GM19043 (cell line): ENCODE data around the gene RNU1-1.
"Not testable (repeated sequence)": the region's sequence is repeated elsewhere in the genome, so short reads cannot be mapped to it uniquely, and the experiment has no call there.

Experiments
- ATAC-seq: cut with Tn5 transposase; IDR thresholded peaks from one replicate; pipeline ENCODE4 v1.9.1; 2021; ENCODE audit warnings: low read depth; ENCODE audit not compliant: unreplicated experiment

Gene RNU1-1

DNA sequence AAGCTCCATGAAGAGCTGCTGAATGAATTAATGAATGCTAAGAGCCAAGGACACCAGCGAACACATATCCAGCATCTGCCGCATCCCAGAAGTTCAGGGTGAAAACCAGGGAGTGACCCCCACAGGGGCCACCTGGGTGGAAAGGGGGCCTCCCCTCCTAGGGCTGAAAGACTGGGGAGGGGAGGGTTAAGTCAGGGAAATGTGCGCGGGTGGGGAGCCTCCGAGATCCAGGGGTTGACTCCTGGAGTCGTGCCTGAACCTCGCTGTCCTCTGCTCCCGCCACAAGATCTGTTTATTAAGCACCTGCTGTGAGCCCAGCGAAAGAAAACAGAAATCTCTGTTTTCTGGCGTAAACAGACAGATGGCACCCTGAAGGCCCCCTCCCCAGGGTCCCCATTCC, 16.0 kb downstream of the RNU1-1 start:
- not testable (repeated sequence) for ATAC-seq

GRCh38 chr1:16497474-16497904, 16.6 kb downstream of the RNU1-1 start:
- not testable (repeated sequence) for ATAC-seq

- ATAC-seq = not testable (repeated sequence)
These were observed 20.4 kb downstream of the RNU1-1 start for GRCh38 chr1:16493731-16494130.

DNA sequence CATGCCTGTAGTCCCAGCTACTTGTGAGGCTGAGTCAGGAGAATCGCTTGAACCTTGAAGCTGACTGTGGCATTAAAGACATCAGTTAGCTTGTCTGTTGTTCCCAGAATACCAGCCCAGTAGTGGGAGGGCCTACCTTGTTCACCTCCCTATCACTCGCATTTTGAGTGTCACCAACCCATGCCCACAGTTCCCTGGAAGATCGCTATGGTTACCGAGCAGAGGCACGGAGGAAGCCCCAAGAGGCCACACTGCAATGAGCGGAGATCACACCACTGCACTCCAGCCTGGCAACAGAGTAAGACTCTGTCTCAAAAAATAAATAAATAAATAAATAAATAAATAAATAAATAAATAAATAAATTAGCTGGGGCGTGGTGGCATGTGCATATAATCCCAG, 21.1 kb downstream of the RNU1-1 start:
- ATAC-seq = not testable (repeated sequence)

DNA sequence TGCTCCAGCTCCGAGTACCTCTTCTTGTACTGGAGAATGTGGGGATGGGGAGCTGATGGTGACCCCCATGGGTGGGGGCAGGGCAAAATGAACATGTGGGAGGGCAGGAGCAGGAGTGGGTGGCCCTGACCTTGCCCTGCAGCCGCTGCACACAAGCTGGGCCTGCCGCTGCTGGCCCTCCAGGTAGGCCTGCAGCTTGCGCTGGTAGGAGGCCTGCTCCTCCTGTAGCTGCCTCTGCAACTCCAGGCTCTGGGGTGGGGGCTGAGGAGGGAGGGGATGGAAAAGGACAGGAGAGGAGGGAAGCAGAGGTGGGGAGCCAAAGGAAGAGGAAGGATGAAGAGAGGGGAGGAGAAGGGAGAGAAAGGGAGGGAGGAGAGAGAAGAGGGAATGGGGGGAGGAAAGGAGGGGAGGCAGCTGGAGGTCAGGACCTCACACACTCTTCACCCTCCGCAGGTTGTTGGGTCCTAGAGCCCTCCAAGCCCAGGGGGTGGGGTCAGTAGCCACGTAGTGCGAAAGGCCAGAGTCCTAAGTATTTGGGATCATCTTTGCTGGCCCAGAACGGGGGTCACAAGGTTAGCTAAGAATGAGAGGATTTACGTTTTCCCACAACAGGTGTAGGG, 22.9 kb downstream of the RNU1-1 start:
- ATAC-seq = no peak

DNA sequence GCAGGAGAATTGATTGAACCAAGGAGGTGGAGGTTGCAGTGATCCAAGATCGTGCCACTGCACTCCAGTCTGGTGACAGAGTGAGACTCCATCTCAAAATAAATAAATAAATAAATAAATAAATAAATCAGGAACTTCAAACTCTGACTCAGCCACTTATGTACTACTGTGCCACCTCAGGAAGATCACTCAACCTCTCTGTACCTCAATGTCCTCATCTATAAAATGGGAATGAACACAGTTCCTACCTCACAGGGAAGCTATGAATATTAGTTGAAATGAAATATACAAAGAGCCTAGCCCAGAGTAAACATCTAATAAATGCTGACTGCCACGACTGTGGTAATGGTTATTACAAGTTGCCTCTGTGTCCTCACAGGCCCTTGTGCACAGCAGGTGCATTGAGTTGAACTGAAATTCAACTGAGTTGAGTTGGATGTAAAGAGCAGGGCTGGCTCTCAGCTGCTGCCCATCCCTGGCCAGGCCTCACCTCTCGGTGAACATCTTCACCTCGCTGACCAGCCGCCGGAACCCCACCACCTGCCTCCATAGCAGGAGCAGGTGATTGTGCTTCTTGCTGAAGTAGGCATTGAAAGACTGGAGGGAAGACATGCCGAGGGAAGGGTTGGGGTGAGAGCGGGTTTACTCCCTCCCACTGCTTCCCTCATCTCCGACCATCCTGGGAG, 24.7 kb downstream of the RNU1-1 start:
- not testable (repeated sequence) for ATAC-seq

DNA sequence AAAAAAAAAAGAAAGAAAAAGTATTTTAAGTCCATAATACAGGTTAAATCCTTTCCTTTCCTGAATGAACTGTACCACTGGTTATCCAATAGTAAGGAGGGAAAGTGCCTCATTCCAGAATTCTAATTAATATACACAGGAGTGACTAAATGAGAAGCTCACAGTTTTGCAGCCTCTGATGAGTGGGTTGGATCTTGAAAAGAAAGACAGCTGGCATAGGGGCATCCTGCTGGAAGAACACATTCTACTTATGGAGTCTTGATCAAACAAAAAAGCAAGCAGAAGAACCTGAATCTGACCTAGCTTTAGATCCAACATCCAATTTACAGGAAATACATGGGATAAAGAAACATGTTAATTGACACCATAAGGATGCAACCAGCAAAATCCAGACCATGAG, 27.1 kb downstream of the RNU1-1 start:
- ATAC-seq = not testable (repeated sequence)

DNA sequence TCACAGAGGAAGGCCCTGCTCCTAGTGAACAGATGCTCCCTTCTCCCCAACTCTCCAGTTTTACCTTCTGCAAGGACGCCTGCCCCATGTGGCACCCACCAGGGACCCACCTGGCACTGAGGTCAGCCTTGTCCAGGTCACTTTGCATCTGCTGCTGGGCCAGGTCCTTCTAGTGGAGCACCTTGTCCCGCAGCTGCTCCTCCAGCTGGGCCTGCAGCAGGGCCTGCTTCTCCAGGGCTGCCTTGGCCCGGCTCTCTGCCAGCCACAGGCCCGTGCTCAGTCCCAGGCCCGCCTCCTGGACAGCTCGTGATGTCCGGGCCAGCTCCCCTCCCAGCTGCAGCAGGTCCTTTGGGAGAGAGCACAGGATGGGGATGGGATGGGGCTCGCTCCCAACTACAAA, 27.8 kb downstream of the RNU1-1 start:
- ATAC-seq = not testable (repeated sequence)

DNA sequence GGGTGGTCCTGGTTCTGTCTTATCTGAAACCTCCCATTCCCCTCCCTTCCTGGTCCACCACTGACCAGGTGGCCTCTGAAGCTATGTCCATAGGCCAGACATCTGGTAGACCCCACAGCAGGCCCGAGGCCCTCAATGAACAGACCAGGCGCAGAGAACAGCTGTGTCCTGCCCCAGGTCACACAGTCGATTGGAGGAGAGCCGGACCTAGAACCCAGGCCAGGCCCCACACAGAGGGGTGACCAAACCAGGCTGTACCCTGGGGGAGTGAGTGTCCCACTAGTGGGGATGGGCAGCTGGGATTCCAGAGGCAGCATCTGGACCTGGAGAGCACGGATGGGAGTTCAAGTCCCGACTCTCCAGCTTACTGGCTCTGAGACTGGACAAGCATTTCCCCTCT, 29.2 kb downstream of the RNU1-1 start:
- ATAC-seq = no peak

- no peak for ATAC-seq
These were observed 29.6 kb downstream of the RNU1-1 start for GRCh38 chr1:16484501-16484835.

DNA sequence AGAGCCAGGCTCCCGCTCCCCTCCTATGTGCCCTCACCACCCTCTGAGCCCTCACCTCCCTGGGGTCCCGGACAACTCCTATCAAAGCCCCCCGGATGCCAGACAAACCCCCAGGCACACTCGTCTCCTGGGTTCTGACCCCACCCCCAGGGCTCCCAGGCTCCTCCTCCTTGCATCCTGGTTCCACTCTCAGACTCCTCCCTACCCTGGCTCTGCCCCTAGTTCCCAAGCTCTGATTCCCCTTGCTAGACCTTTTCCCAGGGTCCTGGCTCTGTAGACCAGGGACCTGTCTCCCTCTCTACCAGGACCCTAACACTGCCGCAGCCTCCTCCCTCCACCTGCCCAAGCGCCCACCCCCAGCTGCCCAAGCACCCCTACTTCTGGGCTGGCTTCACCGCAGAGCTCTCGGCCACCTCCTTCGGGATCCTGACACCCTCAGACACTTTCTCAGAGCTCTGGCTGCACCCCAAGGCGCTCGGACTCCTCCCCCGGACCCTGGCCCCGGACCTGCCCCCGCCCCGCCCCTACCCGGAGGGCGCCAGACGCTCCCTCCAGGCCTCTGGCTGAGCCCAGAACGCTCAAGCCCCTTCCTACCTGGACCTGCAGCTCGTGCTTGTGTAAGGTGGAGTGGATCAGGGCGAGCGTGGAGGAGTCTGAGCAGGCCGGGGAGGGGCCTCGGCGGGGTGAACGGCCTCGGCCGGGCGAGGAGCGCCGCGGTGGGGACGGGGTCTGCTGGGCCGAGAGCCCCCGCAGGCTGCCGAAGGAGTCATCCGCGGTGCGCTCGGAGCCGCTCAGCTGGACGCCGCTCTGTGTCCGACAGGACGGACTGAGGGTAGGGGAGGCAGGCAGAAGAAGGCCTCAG, 30.2 kb downstream of the RNU1-1 start:
- ATAC-seq = not testable (repeated sequence)

DNA sequence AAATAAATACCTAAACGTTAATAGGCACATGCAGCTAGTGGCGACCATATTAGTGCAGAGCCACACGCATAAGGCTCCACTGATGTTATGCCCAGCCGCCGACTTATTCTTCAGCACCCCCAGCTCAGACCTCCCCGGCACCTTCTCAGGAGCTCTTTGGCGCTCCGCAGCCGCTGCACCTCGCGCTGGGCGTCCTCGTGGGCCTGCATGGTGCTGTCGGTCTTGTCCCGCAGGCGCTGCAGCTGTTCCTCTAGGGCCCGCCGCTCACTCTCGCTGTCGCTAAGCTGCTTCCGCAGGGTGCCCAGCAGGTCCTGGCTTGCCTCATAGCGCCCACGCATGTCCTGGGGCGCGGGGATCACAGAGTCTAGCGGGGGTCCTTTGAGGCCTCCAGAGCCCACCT, 30.9 kb downstream of the RNU1-1 start:
- not testable (repeated sequence) for ATAC-seq

DNA sequence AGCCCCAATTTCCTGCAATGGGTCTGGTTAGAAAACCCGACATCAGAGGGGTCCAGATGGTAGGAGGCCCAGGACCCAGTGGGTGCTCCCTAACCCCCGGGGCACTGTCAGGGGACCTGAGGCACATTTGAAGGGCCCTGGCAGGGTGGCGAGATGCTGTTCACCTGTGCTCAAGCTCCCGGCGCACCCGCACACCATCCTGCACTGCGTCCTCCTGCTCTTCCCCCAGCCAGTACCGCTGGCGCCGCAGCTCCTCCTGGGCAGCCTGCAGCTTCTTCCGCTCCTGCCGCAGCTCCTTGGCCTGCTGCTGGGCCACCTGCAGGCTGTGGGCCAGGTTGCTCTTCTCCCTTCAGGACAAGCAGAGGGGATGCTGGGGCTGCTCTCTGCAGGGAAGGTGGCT, 36.0 kb downstream of the RNU1-1 start:
- ATAC-seq = no peak

- ATAC-seq = not testable (repeated sequence)
These were observed 38.0 kb downstream of the RNU1-1 start for GRCh38 chr1:16475771-16476770.

- ATAC-seq = not testable (repeated sequence)
These were observed 39.2 kb downstream of the RNU1-1 start for GRCh38 chr1:16474891-16475290.

DNA sequence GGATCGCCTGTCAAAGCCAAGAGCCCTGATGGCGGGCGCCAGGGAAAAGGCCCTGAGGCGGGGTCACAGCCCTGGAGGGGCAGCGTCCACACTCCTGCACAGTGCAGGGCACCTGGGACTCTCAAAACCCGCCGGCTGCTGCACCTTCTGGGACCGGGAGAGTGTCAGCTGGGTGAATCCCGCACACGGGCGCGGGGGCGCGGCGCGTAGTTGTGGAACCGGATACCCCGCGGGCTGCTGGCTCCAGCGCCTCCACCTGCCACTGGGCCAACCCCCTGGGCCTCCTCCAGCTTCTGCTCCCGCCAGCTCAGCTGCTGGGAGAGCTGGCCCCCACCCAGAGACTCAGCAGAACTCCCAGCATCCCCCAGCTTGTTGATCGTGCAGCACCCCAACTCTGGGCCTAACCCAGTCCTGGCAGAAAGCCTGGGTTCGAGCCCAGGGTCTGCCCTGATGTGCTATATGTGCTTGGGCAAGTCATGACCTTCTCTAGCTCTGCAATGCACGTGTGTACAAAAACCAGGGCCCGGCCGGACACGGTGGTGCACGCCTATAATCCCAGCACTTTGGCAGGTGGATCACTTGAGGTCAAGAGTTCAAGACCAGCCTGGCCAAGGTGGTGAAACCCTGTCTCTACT, 39.8 kb downstream of the RNU1-1 start:
- no peak for ATAC-seq

DNA sequence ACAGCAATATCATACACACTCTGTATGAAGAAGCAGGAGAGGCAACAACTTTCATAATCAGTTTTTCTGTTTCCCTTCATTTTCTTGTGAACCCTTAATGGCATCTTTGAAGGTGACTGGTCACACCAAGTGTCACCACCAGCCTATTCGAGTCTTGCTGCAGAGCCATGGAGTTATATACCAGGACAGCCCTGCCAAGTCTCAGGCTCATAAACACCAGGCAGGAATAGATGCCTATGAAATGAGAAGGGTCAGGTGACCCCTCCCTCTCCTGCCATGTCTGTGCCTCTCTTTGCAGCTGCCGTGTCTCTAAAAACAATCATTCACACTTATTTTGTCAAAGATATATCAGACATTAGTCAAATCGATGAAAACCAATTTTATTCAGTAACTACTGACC, 45.5 kb downstream of the RNU1-1 start:
- no peak for ATAC-seq

DNA sequence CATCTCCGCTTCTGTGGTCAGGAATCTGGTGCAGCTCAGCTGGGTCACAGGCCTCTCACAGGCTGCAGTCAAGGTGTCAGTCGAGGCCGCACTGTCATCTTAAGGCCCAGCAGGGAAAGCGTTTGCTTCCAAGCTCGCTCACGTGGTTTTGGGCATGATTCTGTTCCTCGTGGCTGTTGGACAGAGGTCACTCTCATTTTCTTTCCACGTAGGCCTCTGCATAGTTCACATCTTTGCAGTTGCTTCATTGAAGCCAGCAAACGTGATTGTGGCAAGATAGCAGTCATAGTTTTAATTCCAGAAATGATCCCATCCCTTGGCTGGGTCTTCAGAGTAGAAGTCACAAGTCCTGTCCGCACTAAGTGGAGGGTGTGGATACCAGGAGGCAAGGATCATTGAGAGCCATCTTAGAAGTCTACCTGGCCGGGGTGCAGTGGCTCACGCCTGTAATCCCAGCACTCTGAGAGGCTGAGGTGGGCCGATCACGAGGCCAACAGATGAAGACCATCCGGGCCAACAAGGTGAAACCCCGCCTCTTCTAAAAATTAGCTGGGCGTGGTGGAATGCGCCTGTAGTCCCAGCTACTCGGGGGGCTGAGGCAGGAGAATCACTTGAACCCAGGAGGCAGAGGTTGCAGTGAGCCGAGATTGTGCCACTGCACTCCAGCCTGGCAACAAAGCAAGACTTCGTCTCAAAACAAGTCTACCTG, 49.0 kb downstream of the RNU1-1 start:
- no peak for ATAC-seq
